Placental pericyte (primary cell): Measurements from ENCODE around the gene CTSC. TPM values are rescaled to one million over a fixed set of nuclear protein-coding genes. Genes with fewer than 3 reads are reported as not detected.

Experiments
- total RNA-seq: library from RNA; depleted of rRNA; stranded (reverse); fragments of >200 nt; gene quantifications from 2 replicates; pipeline ENCODE4 v1.2.3, GENCODE V29; 2012

Gene CTSC
- total RNA-seq: 110 and 240 TPM in 2 replicates

GRCh38 chr11:88337181-88337986 lies at the start of gene CTSC:
Gene CTSC, minus strand, starts transcription at chr11:88337736. Its CDS starts 64 bp downstream, at chr11:88337672.

Other genes with a start within 250 kb of the CTSC start
- 2.8 and 10.5 TPM in 2 replicates for gene RAB38, start 162.3 kb downstream of the CTSC start, total RNA-seq